ENCODE measurements around the gene GLRX3. TPM values are rescaled to one million over a fixed set of nuclear protein-coding genes. Genes with fewer than 3 reads are reported as not detected.

The GLRX3 gene
- total and polyA plus RNA-seq, 2 of the 13 experiments (the other 11 are each of a cell fraction or from before 2014, with no cell fraction given): 91.4 to 135 TPM

GRCh38 chr10:130111113-130111851 lies 24.9 kb upstream of the GLRX3 start (continued):
- 0 out of 2 replicates have a peak, but pooled peaks have one; percentile 32 for TF ChIP-seq ZNF280B (CRISPR knock-in tag; IDR thresholded peaks at IDR 0.05; ENCODE audit: borderline replicate concordance)
- TF ChIP-seq, protein P1, sequence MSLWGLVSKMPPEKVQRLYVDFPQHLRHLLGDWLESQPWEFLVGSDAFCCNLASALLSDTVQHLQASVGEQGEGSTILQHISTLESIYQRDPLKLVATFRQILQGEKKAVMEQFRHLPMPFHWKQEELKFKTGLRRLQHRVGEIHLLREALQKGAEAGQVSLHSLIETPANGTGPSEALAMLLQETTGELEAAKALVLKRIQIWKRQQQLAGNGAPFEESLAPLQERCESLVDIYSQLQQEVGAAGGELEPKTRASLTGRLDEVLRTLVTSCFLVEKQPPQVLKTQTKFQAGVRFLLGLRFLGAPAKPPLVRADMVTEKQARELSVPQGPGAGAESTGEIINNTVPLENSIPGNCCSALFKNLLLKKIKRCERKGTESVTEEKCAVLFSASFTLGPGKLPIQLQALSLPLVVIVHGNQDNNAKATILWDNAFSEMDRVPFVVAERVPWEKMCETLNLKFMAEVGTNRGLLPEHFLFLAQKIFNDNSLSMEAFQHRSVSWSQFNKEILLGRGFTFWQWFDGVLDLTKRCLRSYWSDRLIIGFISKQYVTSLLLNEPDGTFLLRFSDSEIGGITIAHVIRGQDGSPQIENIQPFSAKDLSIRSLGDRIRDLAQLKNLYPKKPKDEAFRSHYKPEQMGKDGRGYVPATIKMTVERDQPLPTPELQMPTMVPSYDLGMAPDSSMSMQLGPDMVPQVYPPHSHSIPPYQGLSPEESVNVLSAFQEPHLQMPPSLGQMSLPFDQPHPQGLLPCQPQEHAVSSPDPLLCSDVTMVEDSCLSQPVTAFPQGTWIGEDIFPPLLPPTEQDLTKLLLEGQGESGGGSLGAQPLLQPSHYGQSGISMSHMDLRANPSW (CRISPR knock-in tag; IDR thresholded peaks at IDR 0.05; ENCODE audit: borderline replicate concordance): 0 out of 2 replicates have a peak, but pooled peaks have one; percentile 14
- 0 out of 2 replicates have a peak, but pooled peaks have one; percentile 13 for TF ChIP-seq ARNT2 (CRISPR knock-in tag; IDR thresholded peaks at IDR 0.05; ENCODE audit: low read depth)
- TF ChIP-seq TOPORS (CRISPR knock-in tag; IDR thresholded peaks at IDR 0.05): no peak
- no peak for TF ChIP-seq ELK4 (CRISPR knock-in tag; IDR thresholded peaks at IDR 0.05; ENCODE audit: borderline replicate concordance)
- TF ChIP-seq SIN3A (IDR thresholded peaks at IDR 0.05; ENCODE audit: borderline replicate concordance, low read depth, low read length): peak; percentile 78; the same call in 1 of the 2 replicates
- peak; percentile 27 for TF ChIP-seq ASH2L (IDR thresholded peaks at IDR 0.05; ENCODE audit: insufficient read length, low read depth, low read length)
- no peak for TF ChIP-seq PHF21A (CRISPR knock-in tag; IDR thresholded peaks at IDR 0.05)
- no peak for TF ChIP-seq BCL3 (CRISPR knock-in tag; IDR thresholded peaks at IDR 0.05)
- TF ChIP-seq ZNF20 (CRISPR knock-in tag; IDR thresholded peaks at IDR 0.05): 0 out of 2 replicates have a peak, but pooled peaks have one; percentile 72
- peak; percentile 83; the same call in 1 of the 2 replicates for TF ChIP-seq SATB2 (CRISPR knock-in tag; IDR thresholded peaks at IDR 0.05)
- peak; percentile 25; the same call in 1 of the 2 replicates for TF ChIP-seq MEIS1 (CRISPR knock-in tag; IDR thresholded peaks at IDR 0.05; ENCODE audit: borderline replicate concordance)
- TF ChIP-seq ZNF235 (CRISPR knock-in tag; IDR thresholded peaks at IDR 0.05; ENCODE audit: borderline replicate concordance): peak; percentile 73; the same call in 1 of the 2 replicates
- no peak for TF ChIP-seq MZF1 (CRISPR knock-in tag; IDR thresholded peaks at IDR 0.05; ENCODE audit: borderline replicate concordance)
- TF ChIP-seq ZNF230 (CRISPR knock-in tag; IDR thresholded peaks at IDR 0.05): peak; percentile 75; the same call in 1 of the 2 replicates
- TF ChIP-seq TCF12 (IDR thresholded peaks at IDR 0.05): no peak
- peak; percentile 75; the same call in 1 of the 2 replicates for TF ChIP-seq TCF12 (CRISPR knock-in tag; IDR thresholded peaks at IDR 0.05)
- peak; percentile 13; the same call in 1 of the 2 replicates for TF ChIP-seq FOXP4 (CRISPR knock-in tag; IDR thresholded peaks at IDR 0.05)
- no peak for TF ChIP-seq ZNF367 (CRISPR knock-in tag; IDR thresholded peaks at IDR 0.05; ENCODE audit: borderline replicate concordance)

Measured in HepG2 (cell line).